Neuron (in vitro differentiated cells): ENCODE data around the gene FANCD2.

Source experiments
- H2AFZ ChIP-seq: one replicate; pipeline ENCODE4 v1.6.1; 2013; ENCODE audit warnings: low read depth, mild to moderate bottlenecking, inconsistent platforms, low read length, moderate library complexity
- H3K27me3 ChIP-seq: one replicate; pipeline ENCODE4 v1.6.1; 2013; ENCODE audit warnings: low read length; ENCODE audit not compliant: insufficient read depth
- H3K36me3 ChIP-seq: one replicate; pipeline ENCODE4 v1.6.1; 2013; ENCODE audit warnings: low read length; ENCODE audit not compliant: insufficient read depth
- H3K4me1 ChIP-seq: one replicate; pipeline ENCODE4 v1.6.1; 2013; ENCODE audit warnings: low read length; ENCODE audit not compliant: insufficient read depth
- H3K4me3 ChIP-seq: 2 replicates; pipeline ENCODE4 v1.5.1; 2013; ENCODE audit warnings: mild to moderate bottlenecking, low read length, moderate library complexity
- H3K9me3 ChIP-seq: one replicate; pipeline ENCODE4 v1.6.1; 2013; ENCODE audit warnings: low read length

Gene FANCD2

DNA sequence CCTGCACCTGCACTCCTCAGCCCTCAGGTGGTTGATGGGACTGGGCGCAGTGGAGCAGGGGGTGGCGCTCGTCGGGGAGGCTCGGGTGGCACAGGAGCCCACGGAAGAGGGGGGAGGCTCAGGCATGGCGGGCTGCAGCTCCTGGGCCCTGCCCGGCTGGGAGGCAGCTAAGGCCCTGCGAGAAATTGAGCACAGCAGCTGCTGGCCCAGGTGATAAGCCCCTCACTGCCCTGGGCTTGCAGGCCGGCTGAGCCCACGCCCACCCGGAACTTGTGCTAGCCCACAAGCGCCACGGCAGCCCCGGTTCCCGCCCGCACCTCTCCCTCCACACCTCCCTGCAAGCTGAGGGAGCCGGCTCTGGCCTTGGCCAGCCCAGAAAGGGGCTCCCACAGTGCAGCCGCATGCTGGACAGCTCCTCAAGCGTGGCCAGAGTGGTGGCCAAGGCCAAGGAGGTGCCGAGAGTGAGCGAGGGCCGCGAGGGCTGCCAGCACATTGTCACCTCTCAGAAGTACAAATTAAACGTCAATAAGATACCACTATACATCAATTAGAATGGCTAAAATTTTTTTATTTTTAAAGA lies 110.3 kb downstream of the FANCD2 start:
- no peak overlapping the region for H2AFZ ChIP-seq

DNA sequence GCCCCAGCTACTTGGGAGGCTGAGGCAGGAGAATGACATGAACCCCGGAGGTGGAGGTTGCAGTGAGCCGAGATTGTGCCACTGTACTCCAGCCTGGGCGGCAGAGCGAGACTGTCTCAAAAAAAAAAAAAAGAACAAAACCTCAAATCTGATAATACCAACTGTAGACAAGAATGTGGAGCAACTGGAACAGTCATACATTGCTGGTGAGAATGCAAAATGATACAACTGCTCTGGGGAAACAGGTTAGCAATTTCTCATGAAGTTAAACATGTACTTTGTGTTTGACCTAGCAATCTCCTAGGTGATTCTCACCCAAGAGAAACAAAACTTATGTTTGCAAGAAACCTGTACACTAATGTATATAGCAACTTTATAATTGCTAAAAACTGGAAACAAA lies 110.9 kb downstream of the FANCD2 start:
- no peak overlapping the region for H2AFZ ChIP-seq
- H3K4me3 ChIP-seq, result no peak overlapping the region
- no peaks in the 10 kb centered on the region for H3K9me3 ChIP-seq
- no peaks in the 10 kb centered on the region for H3K27me3 ChIP-seq
- no peaks in the 10 kb centered on the region for H3K4me1 ChIP-seq
- H3K36me3 ChIP-seq, result no peaks in the 10 kb centered on the region

More for the DNA sequence above, 110.3 kb downstream of the FANCD2 start:
- no peaks in the 10 kb centered on the region for H3K36me3 ChIP-seq
- H3K4me3 ChIP-seq, result no peak overlapping the region
- H3K27me3 ChIP-seq, result no peaks in the 10 kb centered on the region
- H3K9me3 ChIP-seq, result no peaks in the 10 kb centered on the region
- no peaks in the 10 kb centered on the region for H3K4me1 ChIP-seq

DNA sequence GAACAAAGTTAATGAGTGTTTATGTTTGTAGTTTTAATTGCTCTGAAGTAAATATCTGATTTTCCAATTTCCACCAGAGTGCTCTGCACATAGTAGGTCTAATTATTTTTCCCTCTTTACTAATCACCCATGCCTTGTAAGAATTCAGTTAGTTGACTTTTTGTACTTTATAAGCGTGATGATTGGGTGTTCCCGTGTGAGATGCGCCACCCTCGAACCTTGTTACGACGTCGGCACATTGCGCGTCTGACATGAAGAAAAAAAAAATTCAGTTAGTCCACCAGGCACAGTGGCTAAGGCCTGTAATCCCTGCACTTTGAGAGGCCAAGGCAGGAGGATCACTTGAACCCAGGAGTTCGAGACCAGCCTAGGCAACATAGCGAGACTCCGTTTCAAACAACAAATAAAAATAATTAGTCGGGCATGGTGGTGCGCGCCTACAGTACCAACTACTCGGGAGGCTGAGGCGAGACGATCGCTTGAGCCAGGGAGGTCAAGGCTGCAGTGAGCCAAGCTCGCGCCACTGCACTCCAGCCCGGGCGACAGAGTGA lies 114.8 kb downstream of the FANCD2 start:
- Histone ChIP-seq H3K27me3 (no peaks in the 10 kb centered on the region), H3K36me3 (peaks cover 14% of the 10 kb centered on the region), H3K9me3 (peaks cover 6% of the 10 kb centered on the region), H3K4me3 (peak overlapping the region; percentile 97), H2AFZ (peak overlapping the region; percentile 84), H3K4me1 (peaks cover 4% of the 10 kb centered on the region)

DNA sequence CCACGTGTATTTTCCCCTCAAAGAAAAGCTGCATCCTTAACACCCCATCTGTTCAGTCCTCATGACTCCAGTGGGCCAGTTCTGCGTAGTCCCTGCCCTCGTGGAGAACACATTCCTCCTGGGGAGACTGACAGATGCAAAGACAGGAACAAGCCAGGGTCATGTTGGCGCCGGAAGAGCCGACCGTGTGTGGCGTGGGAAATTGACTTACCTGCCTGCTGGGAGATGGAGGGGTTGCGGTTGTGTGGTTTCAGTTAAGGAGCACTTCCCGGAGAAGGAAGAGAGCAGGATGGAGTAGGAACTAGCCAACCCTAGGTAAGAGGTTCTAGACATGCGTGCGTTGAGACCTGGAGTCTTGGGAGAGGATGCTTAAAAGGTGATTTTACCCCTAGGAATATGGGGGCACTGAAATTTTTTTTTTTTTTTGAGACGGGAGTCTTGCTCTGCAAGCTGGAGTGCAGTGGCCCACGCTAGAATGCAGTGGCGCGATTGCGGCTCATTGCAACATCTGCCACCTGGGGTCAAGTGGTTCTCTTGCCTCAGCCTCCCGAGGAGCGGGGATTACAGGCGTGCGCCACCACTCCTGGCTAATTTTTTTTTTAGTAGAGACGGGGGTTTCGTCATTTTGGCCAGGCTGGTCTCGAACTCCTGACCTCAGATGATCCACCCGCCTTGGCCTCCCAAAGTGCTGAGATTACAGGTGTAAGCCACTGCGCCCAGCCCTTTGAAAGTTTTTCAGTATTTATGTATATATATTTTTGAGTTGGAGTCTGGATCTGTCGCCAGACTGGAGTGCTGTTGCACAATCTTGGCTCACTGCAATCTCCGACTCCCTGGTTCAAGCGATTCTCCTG lies 116.7 kb downstream of the FANCD2 start:
- H2AFZ ChIP-seq, result no peak overlapping the region
- peaks cover 4% of the 10 kb centered on the region for H3K4me1 ChIP-seq
- H3K27me3 ChIP-seq, result no peaks in the 10 kb centered on the region
- H3K4me3 ChIP-seq, result peak overlapping the region; percentile 97
- H3K9me3 ChIP-seq, result peaks cover 6% of the 10 kb centered on the region
- H3K36me3 ChIP-seq, result peaks cover 27% of the 10 kb centered on the region

DNA sequence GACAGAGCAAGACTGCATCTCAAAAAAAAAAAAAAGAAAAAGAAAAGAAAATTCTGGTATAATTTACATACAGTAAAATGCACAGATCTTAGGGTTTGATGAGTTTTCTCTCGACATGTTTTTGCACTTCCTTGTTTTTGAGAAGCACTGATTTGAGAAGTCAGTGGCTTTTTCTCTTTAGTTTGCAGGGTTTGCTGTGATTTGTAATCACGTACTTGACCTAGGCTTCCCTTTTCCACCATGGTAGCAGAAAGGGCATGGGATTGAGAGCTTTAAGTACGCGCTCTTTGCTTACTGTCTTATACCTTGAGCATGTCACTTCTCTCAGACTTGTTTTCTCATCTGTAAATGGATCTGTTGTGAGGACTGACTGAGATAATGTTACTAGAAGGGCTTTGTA lies 119.4 kb downstream of the FANCD2 start:
- no peak overlapping the region for H3K4me3 ChIP-seq
- H3K9me3 ChIP-seq, result peaks cover 6% of the 10 kb centered on the region
- peaks cover 45% of the 10 kb centered on the region for H3K36me3 ChIP-seq
- H2AFZ ChIP-seq, result no peak overlapping the region
- H3K27me3 ChIP-seq, result no peaks in the 10 kb centered on the region
- H3K4me1 ChIP-seq, result peaks cover 4% of the 10 kb centered on the region

DNA sequence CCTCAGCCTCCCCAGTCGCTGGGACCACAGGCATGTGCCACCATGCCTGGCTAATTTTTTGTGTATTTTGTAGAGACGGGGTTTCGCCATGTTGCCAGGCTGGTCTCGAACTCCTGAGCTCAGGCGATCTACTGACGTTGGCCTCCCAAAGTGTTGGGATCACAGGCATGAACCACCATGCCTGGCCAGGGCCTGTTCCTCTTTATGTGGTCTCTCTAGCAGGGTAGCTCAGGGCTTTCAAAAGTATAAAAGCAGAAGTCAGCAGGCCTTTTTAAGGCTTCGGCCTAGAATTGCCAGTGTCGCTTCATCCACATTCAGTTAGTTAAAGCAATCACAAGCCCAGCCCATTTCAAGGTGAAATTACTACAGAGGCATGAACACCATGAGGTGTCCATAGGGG lies 123.0 kb downstream of the FANCD2 start:
- peaks cover 62% of the 10 kb centered on the region for H3K36me3 ChIP-seq
- H3K27me3 ChIP-seq, result no peaks in the 10 kb centered on the region
- H3K4me1 ChIP-seq, result no peaks in the 10 kb centered on the region
- peaks cover 4% of the 10 kb centered on the region for H3K9me3 ChIP-seq
- H3K4me3 ChIP-seq, result no peak overlapping the region
- H2AFZ ChIP-seq, result no peak overlapping the region

DNA sequence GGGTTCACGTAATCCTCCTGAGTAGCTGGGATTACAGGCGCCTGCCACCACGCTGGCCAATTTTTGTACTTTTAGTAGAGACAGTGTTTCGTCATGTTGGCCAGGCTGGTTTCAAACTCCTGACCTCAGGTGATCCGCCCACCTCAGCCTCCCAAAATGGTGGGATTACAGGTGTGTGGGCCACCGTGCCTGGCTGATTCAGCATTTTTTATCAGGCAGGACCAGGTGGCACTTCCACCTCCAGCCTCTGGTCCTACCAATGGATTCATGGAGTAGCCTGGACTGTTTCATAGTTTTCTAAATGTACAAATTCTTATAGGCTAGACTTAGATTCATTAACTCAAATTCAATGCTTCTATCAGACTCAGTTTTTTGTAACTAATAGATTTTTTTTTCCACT lies 124.8 kb downstream of the FANCD2 start:
- H3K36me3 ChIP-seq, result peaks cover 62% of the 10 kb centered on the region
- no peak overlapping the region for H2AFZ ChIP-seq
- H3K9me3 ChIP-seq, result no peaks in the 10 kb centered on the region
- H3K4me3 ChIP-seq, result no peak overlapping the region
- no peaks in the 10 kb centered on the region for H3K27me3 ChIP-seq
- H3K4me1 ChIP-seq, result no peaks in the 10 kb centered on the region
